Astrocyte (in vitro differentiated cells and primary cell): Measurements from ENCODE around the gene ORAI2. TPM values are rescaled to one million over a fixed set of nuclear protein-coding genes. Genes with fewer than 3 reads are reported as not detected.

ENCODE experiments used
- DNase-seq: peaks from one replicate; pipeline ENCODE4 v3.0.0-alpha.2; 2010; ENCODE audit warnings: low read depth
- FAIRE-seq: peaks from 2 replicates; lab custom pipeline; 2011; peaks lifted over from hg19 to GRCh38; lab: Jason Lieb, UNC
- H2AFZ ChIP-seq: 2 replicates; pipeline ENCODE4 v1.6.0; 2012; ENCODE audit warnings: low read depth, low read length, inconsistent platforms
- H3K27ac ChIP-seq: 2 replicates; pipeline ENCODE4 v1.5.1; 2011; ENCODE audit warnings: low read depth, low read length, inconsistent platforms
- H3K27me3 ChIP-seq: 2 replicates; pipeline ENCODE4 v1.6.0; 2011; ENCODE audit warnings: low read length, inconsistent platforms; ENCODE audit not compliant: insufficient read depth
- H3K36me3 ChIP-seq: 2 replicates; pipeline ENCODE4 v1.5.1; 2011; ENCODE audit warnings: low read length, inconsistent platforms; ENCODE audit not compliant: insufficient read depth
- H3K4me1 ChIP-seq: 2 replicates; pipeline ENCODE4 v1.5.1; 2011; ENCODE audit warnings: low read length, inconsistent platforms; ENCODE audit not compliant: insufficient read depth
- H3K4me2 ChIP-seq: 2 replicates; pipeline ENCODE4 v1.6.0; 2012; ENCODE audit warnings: low read length, inconsistent platforms
- H3K4me3 ChIP-seq: 2 replicates; pipeline ENCODE4 v1.5.1; 2011; ENCODE audit warnings: low read depth, mild to moderate bottlenecking, low read length, inconsistent platforms; ENCODE audit not compliant: insufficient read depth
- H3K79me2 ChIP-seq: 2 replicates; pipeline ENCODE4 v1.6.0; 2012; ENCODE audit warnings: mild to moderate bottlenecking, low read length, inconsistent platforms; ENCODE audit not compliant: insufficient read depth
- H3K9ac ChIP-seq: 2 replicates; pipeline ENCODE4 v1.6.0; 2012; ENCODE audit warnings: mild to moderate bottlenecking, low read length, inconsistent platforms
- H3K9me3 ChIP-seq: 2 replicates; pipeline ENCODE4 v1.5.1; 2012; ENCODE audit warnings: low read depth, mild to moderate bottlenecking, low read length, inconsistent platforms; ENCODE audit not compliant: insufficient read depth
- H4K20me1 ChIP-seq: 2 replicates; pipeline ENCODE4 v1.6.0; 2012; ENCODE audit warnings: low read length, inconsistent platforms; ENCODE audit not compliant: insufficient read depth
- H3K27ac Mint-ChIP-seq: one replicate; pipeline ENCODE4 v1.8.0; 2021; ENCODE audit warnings: mild to moderate bottlenecking, mixed read lengths; ENCODE audit not compliant: unreplicated experiment
- H3K27me3 Mint-ChIP-seq: one replicate; pipeline ENCODE4 v1.8.0; 2021; ENCODE audit warnings: low read depth, mixed read lengths; ENCODE audit not compliant: unreplicated experiment
- H3K36me3 Mint-ChIP-seq: one replicate; pipeline ENCODE4 v1.8.0; 2021; ENCODE audit warnings: low read depth, mixed read lengths; ENCODE audit not compliant: unreplicated experiment
- H3K4me1 Mint-ChIP-seq: one replicate; pipeline ENCODE4 v1.8.0; 2021; ENCODE audit warnings: low read depth, mixed read lengths; ENCODE audit not compliant: unreplicated experiment
- H3K4me3 Mint-ChIP-seq: one replicate; pipeline ENCODE4 v1.8.0; 2021; ENCODE audit warnings: mild to moderate bottlenecking, moderate library complexity, mixed read lengths; ENCODE audit not compliant: unreplicated experiment
- H3K9me3 Mint-ChIP-seq: one replicate; pipeline ENCODE4 v1.8.0; 2021; ENCODE audit warnings: mild to moderate bottlenecking, mixed read lengths; ENCODE audit not compliant: unreplicated experiment
- CTCF ChIP-seq: IDR thresholded peaks from 2 replicates; pipeline ENCODE4 v1.5.1; 2011; ENCODE audit warnings: low read depth, mild to moderate bottlenecking, inconsistent platforms, low read length, moderate library complexity; ENCODE audit not compliant: insufficient read depth
- EZH2 ChIP-seq: IDR thresholded peaks from 2 replicates; pipeline ENCODE4 v1.6.1; 2012; ENCODE audit warnings: mild to moderate bottlenecking, low read length, inconsistent platforms; ENCODE audit not compliant: insufficient read depth
- total RNA-seq: library from RNA; stranded (reverse); gene quantifications from 2 replicates; pipeline ENCODE4 v1.2.1, GENCODE V29; 2021

ORAI2 gene
- total RNA-seq, 1 donor from 2014 or later = 64.4 TPM

GRCh38 chr7:102410123-102410522 lies 23.3 kb upstream of the ORAI2 start:
- H3K36me3 ChIP-seq = peaks cover 38% of the 10 kb centered on the region
- H3K4me2 ChIP-seq = no peak overlapping the region

DNA sequence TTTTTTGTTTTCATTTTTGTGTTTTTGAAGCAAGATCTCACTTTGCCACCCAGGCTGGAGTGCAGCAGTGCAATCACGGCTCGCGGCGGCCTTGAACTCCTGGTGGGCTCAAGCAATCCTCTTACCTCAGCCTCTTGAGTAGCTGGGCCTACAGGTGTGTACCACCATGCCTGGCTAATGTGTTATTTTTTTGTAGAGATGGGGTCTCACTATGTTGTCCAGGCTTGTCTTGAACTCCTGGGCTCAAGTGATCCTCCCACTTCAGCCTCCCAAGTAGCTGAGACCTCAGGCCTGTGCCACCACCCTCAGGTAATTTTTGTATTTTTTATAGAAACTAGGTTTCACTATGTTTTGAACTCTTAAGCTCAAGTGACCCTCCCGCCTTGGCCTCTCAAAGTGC lies 22.5 kb upstream of the ORAI2 start:
- peaks cover 39% of the 10 kb centered on the region for H3K36me3 Mint-ChIP-seq
- H3K79me2 ChIP-seq = peaks cover 7% of the 10 kb centered on the region
- H3K9ac ChIP-seq = no peak overlapping the region
- no peak overlapping the region for H3K27ac Mint-ChIP-seq
- no peaks in the 10 kb centered on the region for H3K27me3 ChIP-seq
- H3K4me3 Mint-ChIP-seq = no peak overlapping the region
- no peaks in the 10 kb centered on the region for H3K27me3 Mint-ChIP-seq
- no peaks in the 10 kb centered on the region for H3K4me1 ChIP-seq
- H3K36me3 ChIP-seq = peaks cover 30% of the 10 kb centered on the region
- no peak overlapping the region for H2AFZ ChIP-seq
- peaks cover 2% of the 10 kb centered on the region for H3K9me3 Mint-ChIP-seq
- no peak for FAIRE-seq
- H3K4me2 ChIP-seq = no peak overlapping the region
- no peaks in the 10 kb centered on the region for H3K4me1 Mint-ChIP-seq
- H4K20me1 ChIP-seq = peaks cover 38% of the 10 kb centered on the region
- no peak for TF ChIP-seq CTCF
- no peak for TF ChIP-seq EZH2
- H3K4me3 ChIP-seq = no peak overlapping the region
- no peak for DNase-seq
- no peaks in the 10 kb centered on the region for H3K9me3 ChIP-seq
- no peak overlapping the region for H3K27ac ChIP-seq

More at GRCh38 chr7:102410123-102410522, 23.3 kb upstream of the ORAI2 start:
- TF ChIP-seq CTCF (no peak), EZH2 (no peak)
- Histone ChIP-seq H3K9ac (no peak overlapping the region), H3K9me3 (no peaks in the 10 kb centered on the region), H3K27me3 (no peaks in the 10 kb centered on the region), H3K27ac (no peak overlapping the region), H3K4me3 (no peak overlapping the region), H3K79me2 (peaks cover 7% of the 10 kb centered on the region), H2AFZ (no peak overlapping the region), H4K20me1 (peaks cover 39% of the 10 kb centered on the region), H3K4me1 (no peaks in the 10 kb centered on the region)
- DNase-seq = no peak
- no peak overlapping the region for H3K4me3 Mint-ChIP-seq
- peaks cover 2% of the 10 kb centered on the region for H3K9me3 Mint-ChIP-seq
- peaks cover 36% of the 10 kb centered on the region for H3K36me3 Mint-ChIP-seq
- H3K4me1 Mint-ChIP-seq = no peaks in the 10 kb centered on the region
- H3K27ac Mint-ChIP-seq = no peak overlapping the region
- no peaks in the 10 kb centered on the region for H3K27me3 Mint-ChIP-seq
- FAIRE-seq = no peak

- H3K4me1 Mint-ChIP-seq = no peaks in the 10 kb centered on the region
- DNase-seq (no peak), FAIRE-seq (no peak)
Measured at GRCh38 chr7:102412548-102412947, 20.8 kb upstream of the ORAI2 start.

More at GRCh38 chr7:102412548-102412947, 20.8 kb upstream of the ORAI2 start:
- Histone ChIP-seq H3K27ac (no peak overlapping the region), H3K79me2 (peaks cover 7% of the 10 kb centered on the region), H4K20me1 (peaks cover 37% of the 10 kb centered on the region), H3K9ac (no peak overlapping the region), H3K9me3 (no peaks in the 10 kb centered on the region), H3K36me3 (peaks cover 21% of the 10 kb centered on the region), H2AFZ (no peak overlapping the region), H3K4me1 (no peaks in the 10 kb centered on the region), H3K4me3 (no peak overlapping the region), H3K27me3 (no peaks in the 10 kb centered on the region), H3K4me2 (no peak overlapping the region)
- H3K9me3 Mint-ChIP-seq = peaks cover 2% of the 10 kb centered on the region
- TF ChIP-seq CTCF (peak; percentile 25), EZH2 (no peak)
- H3K27ac Mint-ChIP-seq = no peak overlapping the region
- peaks cover 37% of the 10 kb centered on the region for H3K36me3 Mint-ChIP-seq
- H3K4me3 Mint-ChIP-seq = no peak overlapping the region
- H3K27me3 Mint-ChIP-seq = no peaks in the 10 kb centered on the region
